ENCODE measurements around the gene SPATA31D1.

DNA sequence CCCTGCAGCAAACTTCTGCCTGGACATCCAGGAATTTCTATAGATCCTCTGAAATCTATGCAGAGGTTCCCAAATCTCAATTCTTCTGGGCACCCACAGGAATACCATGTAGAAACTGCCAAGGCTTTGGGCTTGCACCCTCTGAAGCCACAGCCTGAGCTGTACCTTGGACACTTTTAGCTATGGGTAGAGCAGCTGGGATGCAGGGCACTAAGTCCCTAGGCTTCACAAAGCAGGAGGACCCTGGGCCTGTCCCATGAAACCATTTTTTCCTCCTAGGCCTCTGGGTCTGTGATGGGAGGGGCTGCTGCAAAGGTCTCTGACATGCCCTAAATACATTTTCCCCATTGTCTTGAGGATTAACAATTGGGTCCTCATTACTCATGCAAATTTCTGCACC lies 32.9 kb upstream of the SPATA31D1 start:
- TF ChIP-seq, protein P1, sequence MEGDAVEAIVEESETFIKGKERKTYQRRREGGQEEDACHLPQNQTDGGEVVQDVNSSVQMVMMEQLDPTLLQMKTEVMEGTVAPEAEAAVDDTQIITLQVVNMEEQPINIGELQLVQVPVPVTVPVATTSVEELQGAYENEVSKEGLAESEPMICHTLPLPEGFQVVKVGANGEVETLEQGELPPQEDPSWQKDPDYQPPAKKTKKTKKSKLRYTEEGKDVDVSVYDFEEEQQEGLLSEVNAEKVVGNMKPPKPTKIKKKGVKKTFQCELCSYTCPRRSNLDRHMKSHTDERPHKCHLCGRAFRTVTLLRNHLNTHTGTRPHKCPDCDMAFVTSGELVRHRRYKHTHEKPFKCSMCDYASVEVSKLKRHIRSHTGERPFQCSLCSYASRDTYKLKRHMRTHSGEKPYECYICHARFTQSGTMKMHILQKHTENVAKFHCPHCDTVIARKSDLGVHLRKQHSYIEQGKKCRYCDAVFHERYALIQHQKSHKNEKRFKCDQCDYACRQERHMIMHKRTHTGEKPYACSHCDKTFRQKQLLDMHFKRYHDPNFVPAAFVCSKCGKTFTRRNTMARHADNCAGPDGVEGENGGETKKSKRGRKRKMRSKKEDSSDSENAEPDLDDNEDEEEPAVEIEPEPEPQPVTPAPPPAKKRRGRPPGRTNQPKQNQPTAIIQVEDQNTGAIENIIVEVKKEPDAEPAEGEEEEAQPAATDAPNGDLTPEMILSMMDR (IDR thresholded peaks at IDR 0.05), result no peak
- no peak for TF ChIP-seq POLR2A (IDR thresholded peaks at IDR 0.05)

All from tibial nerve (tissue), 3 donors.